ENCODE measurements around the gene BICC1.

DNA sequence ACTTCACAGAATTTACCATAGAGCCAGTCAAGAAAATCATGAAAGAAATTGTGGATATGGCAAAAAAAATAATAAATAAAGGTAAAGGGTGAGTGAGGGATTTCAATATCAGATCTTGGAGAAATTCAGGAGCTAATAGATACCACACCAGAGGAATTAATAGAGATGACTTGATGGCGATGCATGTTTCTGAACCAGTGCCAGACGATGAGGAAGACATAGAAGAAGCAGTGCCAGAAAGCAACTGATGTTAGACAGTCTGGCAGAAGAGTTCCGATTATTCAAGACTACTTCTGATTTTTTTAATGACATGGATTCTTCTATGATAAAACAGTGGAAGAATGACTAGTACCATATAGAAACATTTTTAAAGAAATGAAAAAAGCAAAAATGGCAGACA is 314.7 kb downstream of the BICC1 start:
- TF ChIP-seq, protein P1, sequence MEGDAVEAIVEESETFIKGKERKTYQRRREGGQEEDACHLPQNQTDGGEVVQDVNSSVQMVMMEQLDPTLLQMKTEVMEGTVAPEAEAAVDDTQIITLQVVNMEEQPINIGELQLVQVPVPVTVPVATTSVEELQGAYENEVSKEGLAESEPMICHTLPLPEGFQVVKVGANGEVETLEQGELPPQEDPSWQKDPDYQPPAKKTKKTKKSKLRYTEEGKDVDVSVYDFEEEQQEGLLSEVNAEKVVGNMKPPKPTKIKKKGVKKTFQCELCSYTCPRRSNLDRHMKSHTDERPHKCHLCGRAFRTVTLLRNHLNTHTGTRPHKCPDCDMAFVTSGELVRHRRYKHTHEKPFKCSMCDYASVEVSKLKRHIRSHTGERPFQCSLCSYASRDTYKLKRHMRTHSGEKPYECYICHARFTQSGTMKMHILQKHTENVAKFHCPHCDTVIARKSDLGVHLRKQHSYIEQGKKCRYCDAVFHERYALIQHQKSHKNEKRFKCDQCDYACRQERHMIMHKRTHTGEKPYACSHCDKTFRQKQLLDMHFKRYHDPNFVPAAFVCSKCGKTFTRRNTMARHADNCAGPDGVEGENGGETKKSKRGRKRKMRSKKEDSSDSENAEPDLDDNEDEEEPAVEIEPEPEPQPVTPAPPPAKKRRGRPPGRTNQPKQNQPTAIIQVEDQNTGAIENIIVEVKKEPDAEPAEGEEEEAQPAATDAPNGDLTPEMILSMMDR (IDR thresholded peaks at IDR 0.05; ENCODE audit: low read length): no peak
- no peak for TF ChIP-seq EZH2 (IDR thresholded peaks at IDR 0.05; ENCODE audit: borderline replicate concordance, low read length)

Measured in OCI-LY1 (cell line).